Measurements from ENCODE around the gene CLEC17A. TPM values are rescaled to one million over a fixed set of nuclear protein-coding genes. Genes with fewer than 3 reads are reported as not detected.
"Not testable (repeated sequence)": the region's sequence is repeated elsewhere in the genome, so short reads cannot be mapped to it uniquely, and the experiment has no call there.

The CLEC17A gene
- total RNA-seq, 2 donors from 2014 or later: not detected

DNA sequence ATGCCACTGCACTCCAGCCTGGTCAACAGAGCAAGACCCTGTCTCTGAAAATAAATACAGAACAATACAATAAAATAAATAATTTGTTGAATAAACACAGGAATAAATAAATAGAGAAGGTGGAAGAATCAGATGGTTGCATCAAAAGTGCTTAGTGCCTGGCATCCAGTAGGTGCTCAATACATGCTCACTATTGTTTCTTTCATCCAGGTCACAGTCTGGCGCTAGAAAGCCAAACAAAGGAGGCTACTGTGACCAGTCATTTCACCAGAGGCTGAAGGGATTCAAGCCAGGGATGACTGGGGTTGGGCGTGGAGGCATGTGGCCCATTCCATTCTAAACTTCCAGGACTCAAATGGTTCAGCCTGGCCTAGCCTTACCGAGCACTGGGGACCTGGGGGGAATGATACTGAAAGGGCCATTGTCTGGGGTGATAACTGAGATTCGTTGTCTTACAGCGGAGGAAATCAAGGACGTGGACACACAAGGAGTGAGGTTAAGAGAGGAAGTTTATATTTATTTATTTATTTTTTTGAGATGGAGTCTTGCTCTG, 7.4 kb upstream of the CLEC17A start:
- ATAC-seq (no peak), DNase-seq (no peak)
- intact Hi-C loops (cut with DNase I): no loop called here

DNA sequence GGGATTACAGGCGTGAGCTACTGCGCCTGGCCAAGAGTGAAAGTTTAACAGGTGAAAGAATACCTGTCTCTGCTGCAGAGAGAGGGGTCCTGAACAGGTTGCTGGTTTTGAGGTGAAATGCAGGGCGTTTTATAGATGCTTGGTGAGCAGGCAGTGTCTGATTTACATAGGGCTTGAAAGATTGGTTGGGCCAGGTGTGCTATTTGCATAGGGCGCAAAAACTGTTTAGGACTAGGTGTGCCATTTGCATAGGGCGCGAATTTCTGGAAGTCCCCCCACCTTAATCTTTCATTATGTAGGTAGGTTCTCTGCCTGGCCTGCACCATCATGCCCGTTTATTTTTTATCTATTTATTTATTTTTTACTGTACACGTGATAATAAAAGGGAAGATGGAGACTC, 6.5 kb upstream of the CLEC17A start:
- DNase-seq: no peak
- no peak for ATAC-seq
- intact Hi-C loops (cut with DNase I): no loop called here

DNA sequence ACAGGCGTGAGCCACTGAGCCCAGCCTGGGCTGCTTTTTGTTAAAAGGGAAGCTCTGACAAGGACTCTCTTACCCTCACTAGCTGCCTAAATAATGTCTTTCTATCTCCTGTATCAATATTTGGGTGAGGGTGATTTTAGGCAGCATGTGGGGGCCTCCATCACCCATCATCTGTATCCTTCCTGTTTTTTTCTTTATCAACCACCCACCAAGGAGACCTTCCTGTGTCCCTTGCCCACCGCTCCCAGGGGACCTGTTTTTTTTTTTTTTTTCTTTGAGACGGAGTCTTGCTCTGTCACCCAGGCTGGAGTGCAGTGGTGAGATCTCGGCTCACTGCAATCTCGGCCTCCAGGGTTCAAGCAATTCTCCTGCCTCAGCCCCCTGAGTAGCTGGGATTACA, 5.6 kb upstream of the CLEC17A start:
- DNase-seq (no peak), ATAC-seq (no peak)
- intact Hi-C loops (cut with DNase I): no loop called here

DNA sequence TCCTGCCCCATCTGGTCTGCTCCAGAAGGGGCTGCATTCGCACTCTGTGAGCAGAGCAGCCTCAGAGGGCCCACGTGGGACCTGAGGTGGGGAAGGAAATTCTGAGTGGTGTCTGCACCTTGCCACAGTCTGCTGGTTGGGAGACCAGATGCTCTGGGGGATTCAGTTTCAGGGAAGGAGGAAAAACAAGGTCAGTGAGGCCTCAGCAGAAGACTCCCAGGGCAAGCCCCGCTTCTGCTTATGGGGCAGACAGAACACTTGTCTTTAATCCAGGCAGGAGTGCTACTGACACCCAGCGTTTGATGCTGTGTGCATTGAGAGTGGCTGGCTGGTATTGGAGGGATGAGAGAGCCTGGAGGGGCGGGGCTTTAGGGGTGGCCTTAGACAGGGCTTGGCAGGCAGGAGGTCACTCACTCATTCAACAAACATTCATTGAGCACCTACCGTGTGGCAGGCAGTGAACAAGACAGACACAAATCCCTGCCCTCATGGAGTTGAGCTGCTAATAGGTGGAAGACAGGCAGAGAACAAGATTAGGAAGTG, 4.9 kb upstream of the CLEC17A start:
- no peak for ATAC-seq
- intact Hi-C loops (cut with DNase I): no loop called here
- no peak for DNase-seq

DNA sequence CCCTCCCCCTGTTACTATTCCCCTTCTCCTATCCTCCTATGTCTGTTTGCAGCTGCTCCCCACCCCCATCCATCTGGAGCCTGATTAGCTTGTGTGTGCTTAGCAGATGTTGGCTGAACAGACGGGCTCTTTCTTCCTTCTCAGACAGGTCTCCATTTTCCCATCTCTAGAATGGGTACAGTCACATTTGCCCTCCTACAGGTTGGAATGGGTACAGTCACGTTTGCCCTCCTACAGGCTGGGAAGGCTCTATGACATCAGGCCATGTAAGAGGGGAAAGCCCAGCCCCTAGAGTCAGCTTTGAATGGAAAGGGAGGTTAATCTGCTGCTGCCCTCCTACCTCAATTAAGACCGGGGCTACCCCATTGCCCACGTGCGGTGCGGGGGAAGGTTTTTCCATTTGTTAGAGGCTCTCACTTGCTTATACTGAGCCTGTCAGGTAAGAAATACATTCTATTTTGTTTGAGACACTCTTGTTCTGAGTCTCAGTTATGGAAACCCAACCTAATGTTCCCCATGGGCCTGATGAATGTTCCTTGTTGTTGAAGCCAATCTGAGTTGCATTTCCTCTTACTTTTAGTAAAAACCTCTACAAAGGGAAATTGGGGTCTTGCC, 2.2 kb upstream of the CLEC17A start:
- ATAC-seq (no peak), DNase-seq (no peak)
- intact Hi-C loops (cut with DNase I): no loop called here

DNA sequence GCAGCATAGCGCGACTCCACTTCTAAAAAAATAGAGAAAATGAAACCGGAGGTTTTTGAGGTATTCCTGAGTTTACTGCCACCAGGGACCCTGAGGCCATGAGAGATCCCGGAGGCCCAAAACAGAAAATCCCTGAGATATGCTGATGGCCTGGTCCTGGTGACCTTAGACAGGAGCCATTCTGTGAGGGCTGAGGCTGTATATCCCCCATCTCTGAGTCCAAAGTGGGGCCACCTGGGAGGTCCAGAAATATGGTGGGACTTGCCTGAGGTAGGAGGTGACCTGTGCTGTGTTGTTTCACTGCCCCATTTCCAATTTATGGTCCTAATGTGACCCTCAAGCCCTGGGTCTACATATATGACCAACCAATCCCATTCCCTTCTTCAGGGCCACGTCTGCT, 1.5 kb downstream of the CLEC17A start:
- ATAC-seq; DNase-seq; intact Hi-C loops (cut with DNase I): not testable (repeated sequence)

DNA sequence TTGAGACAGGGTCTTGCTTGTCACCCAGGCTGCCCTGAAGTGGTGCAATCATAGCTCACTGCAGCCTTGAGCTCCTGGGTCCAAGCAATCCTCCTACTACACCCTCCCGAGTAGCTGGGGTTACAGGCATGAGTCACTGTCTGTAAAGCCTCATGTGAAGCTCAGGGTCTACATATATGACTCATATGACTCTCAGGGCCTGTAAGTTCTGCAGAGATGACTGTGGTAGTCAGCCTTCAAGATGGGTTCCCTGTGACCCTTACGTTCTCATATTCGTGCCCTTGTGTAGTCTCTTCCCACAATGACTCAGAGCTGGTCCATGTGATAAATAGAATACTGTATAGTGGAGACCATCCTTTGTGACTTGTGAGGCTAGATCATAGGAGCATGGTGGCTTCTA, 2.3 kb downstream of the CLEC17A start:
- ATAC-seq; DNase-seq; intact Hi-C loops (cut with DNase I): not testable (repeated sequence)

DNA sequence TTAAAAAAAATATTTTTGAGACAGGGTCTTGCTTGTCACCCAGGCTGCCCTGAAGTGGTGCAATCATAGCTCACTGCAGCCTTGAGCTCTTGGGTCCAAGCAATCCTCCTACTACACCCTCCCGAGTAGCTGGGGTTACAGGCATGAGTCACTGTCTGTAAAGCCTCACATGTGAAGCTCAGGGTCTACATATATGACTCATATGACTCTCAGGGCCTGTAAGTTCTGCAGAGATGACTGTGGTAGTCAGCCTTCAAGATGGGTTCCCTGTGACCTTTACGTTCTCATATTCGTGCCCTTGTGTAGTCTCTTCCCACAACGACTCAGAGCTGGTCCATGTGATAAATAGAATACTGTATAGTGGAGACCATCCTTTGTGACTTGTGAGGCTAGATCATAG, 6.5 kb downstream of the CLEC17A start:
- DNase-seq; ATAC-seq; intact Hi-C loops (cut with DNase I): not testable (repeated sequence)

DNA sequence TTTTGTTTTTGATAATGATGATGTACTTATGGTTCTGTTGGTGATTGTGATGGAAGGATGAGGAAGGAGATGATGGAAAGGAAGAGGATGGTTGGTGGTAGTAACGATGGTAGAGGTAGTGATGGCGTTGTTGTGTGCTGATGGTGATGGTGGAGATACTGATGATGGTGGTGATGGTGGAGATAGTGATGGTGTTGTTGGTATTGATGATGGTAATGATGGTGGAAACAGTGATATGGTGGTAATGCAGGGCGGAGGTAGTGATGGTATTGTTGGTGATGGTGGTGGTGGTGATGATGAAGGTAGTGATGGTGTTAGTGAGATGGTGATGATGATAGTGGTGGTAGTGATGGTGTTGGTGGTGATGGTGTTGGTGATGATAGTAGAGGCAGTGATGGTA, 12.7 kb downstream of the CLEC17A start:
- DNase-seq (no peak), ATAC-seq (no peak)
- intact Hi-C loops (cut with DNase I): no loop called here

DNA sequence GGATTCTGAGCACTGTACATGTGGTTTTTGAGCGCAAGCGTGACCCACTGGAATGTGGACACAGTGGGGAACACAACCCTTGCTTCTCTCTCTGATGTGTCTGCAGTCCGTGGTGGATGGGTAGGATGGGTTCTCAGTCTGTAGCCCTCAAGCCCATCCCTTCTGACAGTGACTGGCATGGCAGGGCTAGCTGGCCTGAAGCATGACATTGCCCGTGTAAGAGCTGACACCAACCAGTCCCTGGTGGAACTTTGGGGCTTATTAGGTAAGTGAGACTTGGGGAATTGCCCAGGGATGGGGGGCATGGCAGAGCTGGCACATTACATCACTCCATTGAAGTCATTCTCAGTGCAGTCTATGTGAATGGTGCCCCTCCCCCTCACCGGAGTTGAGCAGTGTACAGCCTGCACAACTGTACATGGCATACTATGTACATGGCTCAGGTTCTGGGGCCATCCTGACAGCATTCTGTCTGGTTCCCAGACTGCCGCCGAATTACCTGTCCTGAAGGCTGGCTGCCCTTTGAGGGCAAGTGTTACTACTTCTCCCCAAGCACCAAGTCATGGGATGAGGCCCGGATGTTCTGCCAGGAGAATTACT, 16.8 kb downstream of the CLEC17A start:
- DNase-seq (no peak), ATAC-seq (no peak)
- intact Hi-C loops (cut with DNase I): no loop called here

DNA sequence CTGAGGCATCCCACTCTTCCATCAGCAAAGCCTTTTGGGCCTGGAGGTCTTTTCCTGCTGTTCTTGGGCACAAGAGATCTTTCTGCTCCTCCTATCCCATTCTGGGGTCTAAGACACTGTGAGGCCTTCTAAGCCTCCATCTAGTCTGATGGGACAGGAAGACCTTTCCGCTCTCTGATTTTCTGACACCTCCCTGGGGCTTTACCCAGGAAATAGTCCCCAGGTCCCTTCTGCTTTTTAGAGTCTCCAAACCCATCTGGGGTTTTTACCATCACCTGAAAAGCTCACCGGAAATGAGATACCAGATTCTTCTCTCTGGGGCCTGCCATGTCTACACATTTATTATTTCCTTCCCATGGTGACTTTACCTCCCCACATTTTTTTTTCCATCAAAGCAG, 21.1 kb downstream of the CLEC17A start:
- ATAC-seq (no peak), DNase-seq (no peak)
- intact Hi-C loops (cut with DNase I): no loop called here

DNA sequence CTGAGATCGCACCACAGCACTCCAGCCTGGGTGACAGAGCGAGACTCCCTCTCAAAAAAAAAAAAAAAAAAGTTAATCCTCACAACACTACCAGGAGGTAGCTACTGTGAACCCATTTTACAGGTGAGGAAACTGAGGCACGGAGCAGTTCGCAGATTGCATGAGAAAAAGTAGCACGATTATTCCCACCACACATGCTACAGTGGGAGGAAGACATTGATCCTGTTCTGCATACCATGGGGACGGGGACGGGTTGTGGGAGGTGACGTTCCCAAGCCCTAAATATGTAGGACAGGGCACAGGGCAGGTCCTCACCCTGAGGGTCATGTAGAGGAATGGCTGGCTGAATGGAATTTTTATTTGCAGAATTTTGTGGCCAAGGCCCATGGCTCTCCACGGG, 23.7 kb downstream of the CLEC17A start:
- intact Hi-C loops (cut with DNase I): no loop called here
- DNase-seq (no peak), ATAC-seq (no peak)

DNA sequence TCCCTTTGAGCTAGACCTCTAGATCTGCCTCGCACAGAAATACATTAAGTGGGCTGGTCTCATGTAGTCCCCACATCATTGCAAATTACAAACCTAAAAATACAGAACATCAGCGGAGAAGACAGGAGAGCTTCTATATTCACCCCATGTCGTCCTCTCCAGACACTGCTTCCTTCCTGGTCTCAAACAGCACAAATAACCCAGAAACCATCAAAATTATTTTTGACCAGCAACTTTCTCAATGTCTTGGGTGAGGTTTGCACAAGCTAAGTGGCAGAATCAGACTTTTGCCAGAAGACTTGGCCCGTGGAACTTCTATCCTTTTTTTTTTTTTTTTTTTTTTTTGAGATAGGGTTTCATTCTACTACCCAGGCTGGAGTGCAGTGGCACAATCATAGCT, 28.2 kb downstream of the CLEC17A start:
- no peak for DNase-seq
- intact Hi-C loops (cut with DNase I): no loop called here
- ATAC-seq: no peak

DNA sequence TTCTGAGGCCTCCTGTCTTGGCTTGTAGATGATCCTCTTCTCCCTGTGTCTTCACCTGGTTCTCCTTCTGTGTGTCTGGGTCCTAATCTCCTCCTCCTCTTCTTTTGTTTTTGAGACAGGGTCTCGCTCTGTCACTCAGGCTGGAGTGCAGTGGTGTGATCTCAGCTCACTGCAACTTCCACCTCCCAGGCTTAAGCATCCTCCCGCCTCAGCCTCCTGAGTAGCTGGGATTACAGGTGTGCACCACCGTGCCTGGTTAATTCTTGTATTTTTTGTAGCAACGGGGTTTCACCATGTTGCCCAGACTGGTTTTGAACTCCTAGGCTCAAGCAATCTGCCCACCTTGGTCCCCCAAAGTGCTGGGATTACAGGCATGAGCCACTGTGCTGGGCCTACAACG, 29.4 kb downstream of the CLEC17A start:
- ATAC-seq; intact Hi-C loops (cut with DNase I); DNase-seq: not testable (repeated sequence)

DNA sequence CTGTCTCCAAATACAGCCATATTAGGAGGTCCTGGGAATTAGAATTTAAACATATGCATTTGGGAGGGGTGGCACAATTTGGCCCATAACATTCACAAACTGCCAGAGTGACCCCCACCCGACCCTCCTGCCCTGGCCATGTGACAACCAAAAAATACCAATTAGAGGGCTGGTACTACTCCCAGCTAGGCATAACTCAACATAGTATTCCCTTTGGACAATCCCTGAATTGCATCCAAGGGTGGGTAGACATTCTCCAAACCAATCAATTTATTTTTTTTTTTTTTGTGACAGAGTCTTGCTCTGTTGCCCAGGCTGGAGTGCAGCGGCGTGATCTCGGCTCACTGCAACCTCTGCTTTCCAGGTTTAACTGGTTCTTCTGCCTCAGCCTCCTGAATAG, 29.8 kb downstream of the CLEC17A start:
- ATAC-seq: no peak
- intact Hi-C loops (cut with DNase I): no loop called here
- DNase-seq: no peak

DNA sequence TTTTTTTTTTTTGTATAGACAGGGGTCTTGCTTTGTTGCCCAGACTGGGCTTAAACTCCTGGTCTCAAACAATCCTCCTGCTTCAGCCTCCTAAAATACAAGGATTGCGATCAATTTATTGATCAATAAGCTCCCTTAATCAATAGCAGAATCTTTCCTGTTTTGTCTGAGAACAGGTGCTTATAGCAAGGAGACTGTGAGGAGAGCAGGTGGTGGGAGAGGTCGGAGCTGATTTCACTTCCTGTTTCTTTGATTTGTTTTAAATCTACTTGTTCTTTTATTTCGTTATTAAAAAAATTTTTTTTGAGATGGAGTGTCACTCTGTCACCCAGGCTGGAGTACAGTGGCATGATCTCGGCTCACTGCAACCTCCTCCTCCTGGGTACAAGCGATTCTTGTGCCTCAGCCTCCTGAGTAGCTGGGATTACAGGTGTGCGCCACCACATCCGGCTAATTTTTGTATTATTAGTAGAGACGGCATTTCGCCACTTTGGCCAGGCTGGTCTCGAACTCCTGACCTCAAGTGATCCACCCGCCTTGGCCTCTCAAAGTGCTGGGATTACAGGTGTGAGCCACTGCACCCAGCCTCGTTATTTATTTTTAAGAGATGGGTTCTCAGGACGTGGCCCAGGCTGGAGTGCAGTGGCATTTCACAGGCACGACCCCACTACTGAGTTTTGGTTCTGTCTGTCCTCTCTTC, 30.7 kb downstream of the CLEC17A start:
- intact Hi-C loops (cut with DNase I); DNase-seq; ATAC-seq: not testable (repeated sequence)

DNA sequence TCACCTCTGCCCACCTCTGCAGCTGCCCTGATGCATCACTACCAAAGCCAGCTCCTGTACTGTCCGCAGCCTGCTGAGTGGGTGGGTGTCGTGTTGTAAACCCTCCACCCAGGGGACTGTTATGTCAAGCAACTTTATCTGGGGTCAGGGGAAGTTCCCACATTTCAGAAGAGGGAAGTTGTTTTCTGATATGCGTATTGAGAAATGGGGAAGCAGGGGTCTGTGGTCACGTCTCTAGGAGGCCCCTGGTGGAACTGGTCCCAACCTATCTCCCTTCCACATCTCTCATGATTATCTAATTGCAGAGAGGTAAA, 31.2 kb downstream of the CLEC17A start:
- ATAC-seq (no peak), DNase-seq (no peak)
- intact Hi-C loops (cut with DNase I): no loop called here

DNA sequence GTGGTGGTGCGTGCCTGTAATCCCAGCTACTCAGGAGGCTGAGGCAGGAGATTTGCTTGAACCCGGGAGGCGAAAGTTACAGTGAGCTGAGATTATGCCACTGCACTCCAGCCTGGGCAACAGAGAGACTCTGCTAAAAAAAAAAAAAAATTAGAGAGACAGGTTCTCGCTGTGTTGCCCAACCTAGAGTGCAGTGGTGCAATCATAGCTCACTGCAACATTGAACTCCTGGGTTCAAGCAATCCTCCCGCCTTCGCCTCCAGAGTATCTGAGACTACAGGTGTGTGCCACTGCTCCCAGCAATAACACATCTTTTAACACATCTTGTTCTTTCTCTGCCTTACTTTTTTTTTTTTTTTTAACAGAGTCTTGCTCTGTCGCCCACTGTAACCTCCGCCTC, 32.7 kb downstream of the CLEC17A start:
- no peak for ATAC-seq
- no peak for DNase-seq
- intact Hi-C loops (cut with DNase I): no loop called here

DNA sequence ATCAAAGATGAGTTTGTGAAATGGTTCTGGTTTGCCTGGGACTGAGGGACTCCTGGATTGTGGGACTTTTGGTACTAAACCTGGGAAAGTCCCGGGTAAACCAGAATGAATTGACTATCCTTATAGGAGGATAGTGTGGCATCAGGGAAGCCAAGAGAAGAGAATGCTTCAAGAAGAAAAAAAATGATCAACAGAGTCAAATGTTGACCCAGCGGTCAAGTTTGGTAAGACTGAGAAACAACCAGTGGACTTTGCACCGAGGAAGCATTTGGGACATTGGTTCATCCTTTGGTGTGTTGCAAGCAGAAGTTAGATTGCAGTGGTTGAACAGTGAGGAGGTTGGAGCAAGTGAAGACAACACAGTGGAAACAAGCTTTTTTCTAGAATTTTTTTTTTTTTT, 33.5 kb downstream of the CLEC17A start:
- intact Hi-C loops (cut with DNase I): no loop called here
- DNase-seq (no peak), ATAC-seq (no peak)

DNA sequence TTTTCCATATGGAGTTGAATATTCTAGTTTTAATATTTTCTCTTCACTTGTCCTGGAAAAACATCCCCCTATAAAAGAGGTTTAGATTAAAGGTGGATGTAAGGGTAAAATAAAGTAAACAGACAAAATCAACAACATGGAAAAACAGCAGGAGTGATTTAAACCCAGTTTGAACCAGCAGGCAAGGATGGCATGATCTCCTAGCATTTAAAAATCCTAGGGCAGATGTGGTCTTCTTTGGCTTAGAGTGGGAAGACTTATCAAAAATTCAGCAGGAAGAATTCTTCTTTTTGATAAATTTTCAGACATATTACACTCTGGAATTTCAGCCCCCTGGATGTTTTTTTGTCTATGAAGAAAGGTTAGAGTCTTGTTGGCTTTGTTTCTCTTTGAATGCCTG, 36.5 kb downstream of the CLEC17A start:
- ATAC-seq: no peak
- intact Hi-C loops (cut with DNase I): no loop called here
- DNase-seq: no peak
